K562 (cell line): ENCODE results near the gene CEBPE. TPM values are rescaled to one million over a fixed set of nuclear protein-coding genes. Genes with fewer than 3 reads are reported as not detected.

Experiments used
- ATAC-seq: fragments of 200-7000 bp; cut with Tn5 transposase; 3 replicates; pipeline ENCODE4 v1.9.1; 2020; ENCODE audit warnings: moderate library complexity
- BruUV-seq: library from RNA; stranded (reverse); fragments of 400-500 nt; replicated peaks from 2 replicates; lab custom pipeline; 2021; lab: Mats Ljungman, UMichigan
- CTCF ChIA-PET: fragments of 300-600 bp; formaldehyde crosslinking; extraction: SDS; loops from one replicate; lab custom pipeline; 2021; ENCODE audit warnings: low intra/inter-chr PET ratio; lab: Yijun Ruan, JAX
- POLR2A ChIA-PET: fragments of 300-600, 350-650 bp; sonication (Branson Sonifier 250); formaldehyde crosslinking; extraction: SDS; loops from one replicate; lab custom pipeline; 2021; ENCODE audit warnings: antibody characterized with exemption, inconsistent platforms; lab: Yijun Ruan, JAX
- DNase-seq, 4 experiments: peaks; one replicate each; pipeline versions ENCODE4 v3.0.0 to v3.0.0-alpha.2; 2011 to 2018; ENCODE audit warnings: low spot score in 3 of 4, mixed read lengths in 3 of 4; ENCODE audit errors: extremely low read depth in 1 of 4
- FAIRE-seq: peaks from 2 replicates; lab custom pipeline; 2011; peaks lifted over from hg19 to GRCh38; lab: Jason Lieb, UNC
- H2AFZ ChIP-seq: 2 replicates; pipeline ENCODE4 v1.6.0; 2011; ENCODE audit warnings: low read depth, low read length, control low read depth, inconsistent platforms
- H3K27ac ChIP-seq: fragments of 200-600 bp; 3 replicates; pipeline ENCODE4 v1.8.0; 2011; ENCODE audit warnings: low read depth, mild to moderate bottlenecking, control low read depth, inconsistent platforms, low read length, moderate library complexity, mixed read lengths; ENCODE audit errors: extremely low read depth
- H3K27me3 ChIP-seq, 2 experiments: fragments of 300-600 bp in 1 of 2; 2 replicates in 1 of 2; 3 replicates in 1 of 2; pipeline versions ENCODE4 v1.6.0 to v1.8.0; 2011; ENCODE audit warnings: inconsistent platforms in 2 of 2, low read length in 2 of 2, mild to moderate bottlenecking in 1 of 2, mixed read lengths in 1 of 2, moderate library complexity in 1 of 2; ENCODE audit not compliant: control insufficient read depth in 2 of 2, insufficient read depth in 2 of 2
- H3K36me3 ChIP-seq: fragments of 300-600 bp; 3 replicates; pipeline ENCODE4 v1.8.0; 2011; ENCODE audit warnings: mild to moderate bottlenecking, low read length, inconsistent platforms; ENCODE audit not compliant: control insufficient read depth, insufficient read depth
- H3K4me1 ChIP-seq, 2 experiments: fragments of 200-600 bp in 1 of 2; replicated peaks in 1 of 2; 2 replicates in 1 of 2; 3 replicates in 1 of 2; pipeline versions ENCODE4 v1.5.1 to v1.8.0; 2011; ENCODE audit warnings: inconsistent platforms in 2 of 2, low read length in 2 of 2, mild to moderate bottlenecking in 1 of 2, mixed read lengths in 1 of 2, moderate library complexity in 1 of 2; ENCODE audit not compliant: control insufficient read depth in 2 of 2, insufficient read depth in 2 of 2
- H3K4me2 ChIP-seq: 2 replicates; pipeline ENCODE4 v1.6.1; 2011; ENCODE audit warnings: low read length, control low read depth, inconsistent platforms, mixed read lengths; ENCODE audit not compliant: insufficient read depth
- H3K4me3 ChIP-seq: fragments of 200-600 bp; sonication (generic), shearing (Covaris generic); 2 replicates; pipeline ENCODE4 v1.5.1; 2016; ENCODE audit warnings: control low read depth, inconsistent platforms
- H3K79me2 ChIP-seq: fragments of 200-600 bp; 3 replicates; pipeline ENCODE4 v1.8.0; 2011; ENCODE audit warnings: low read length, inconsistent platforms; ENCODE audit not compliant: control insufficient read depth, insufficient read depth
- H3K9ac ChIP-seq, 2 experiments: 2 replicates each; pipeline versions ENCODE4 v1.6.0 to v1.6.1; 2011; ENCODE audit warnings: low read depth in 2 of 2, low read length in 2 of 2, control low read depth in 1 of 2, inconsistent platforms in 1 of 2, mild to moderate bottlenecking in 1 of 2, mixed read lengths in 1 of 2; ENCODE audit not compliant: insufficient read depth in 1 of 2
- H3K9me1 ChIP-seq: one replicate; pipeline ENCODE4 v1.6.0; 2011; ENCODE audit warnings: inconsistent platforms, mild to moderate bottlenecking, low read length, moderate library complexity; ENCODE audit not compliant: control insufficient read depth, insufficient read depth
- H3K9me3 ChIP-seq: replicated peaks from 2 replicates; pipeline ENCODE4 v1.5.1; 2011; ENCODE audit warnings: low read depth, low read length, inconsistent platforms; ENCODE audit not compliant: control insufficient read depth, insufficient read depth
- H4K20me1 ChIP-seq: replicated peaks from 2 replicates; pipeline ENCODE4 v1.6.1; 2011; ENCODE audit warnings: low read length, inconsistent platforms, mixed read lengths; ENCODE audit not compliant: control insufficient read depth, insufficient read depth
- ARHGAP35 ChIP-seq: fragments of 450-650 bp; IDR thresholded peaks from 2 replicates; pipeline ENCODE4 v1.6.1; 2018; ENCODE audit not compliant: partially characterized antibody
- E2F3 ChIP-seq: fragments of 250-450 bp; sonication (Bioruptor Pico); IDR thresholded peaks from 2 replicates; pipeline ENCODE4 v1.4.0; 2020; ENCODE audit warnings: mild to moderate bottlenecking
- EGR1 ChIP-seq: fragments of 450-650 bp; conservative IDR thresholded peaks from 2 replicates; pipeline ENCODE4 v1.6.1; 2017; ENCODE audit warnings: mild to moderate bottlenecking
- EHMT2 ChIP-seq: fragments of 450-650 bp; IDR thresholded peaks from 2 replicates; pipeline ENCODE4 v1.6.1; 2018; ENCODE audit warnings: antibody characterized with exemption
- ELF4 ChIP-seq: fragments of 450-650 bp; formaldehyde crosslinking; IDR thresholded peaks from 2 replicates; pipeline ENCODE4 v1.4.0; 2022; ENCODE audit warnings: missing genetic modification characterization
- FOXP4 ChIP-seq: sonication (generic); formaldehyde crosslinking; IDR thresholded peaks from 2 replicates; pipeline ENCODE4 v1.8.0; 2022; ENCODE audit warnings: mild to moderate bottlenecking, missing genetic modification reagents, borderline replicate concordance
- HMG20A ChIP-seq: fragments of 450-650 bp; formaldehyde crosslinking; conservative IDR thresholded peaks from 2 replicates; pipeline ENCODE4 v1.4.0; 2020; ENCODE audit warnings: mild to moderate bottlenecking, mixed read lengths
- HMGN3 ChIP-seq: IDR thresholded peaks from 2 replicates; pipeline ENCODE4 v1.6.1; 2011; ENCODE audit warnings: borderline replicate concordance, low read depth, mild to moderate bottlenecking, mixed read lengths, low read length; ENCODE audit not compliant: insufficient read length; ENCODE audit errors: extremely low read depth
- KDM1A ChIP-seq, 2 experiments: fragments of 450-650 bp; IDR thresholded peaks; 2 replicates each; pipeline ENCODE4 v1.6.1; 2016; ENCODE audit warnings: mild to moderate bottlenecking in 2 of 2
- MTA3 ChIP-seq: fragments of 450-650 bp; formaldehyde crosslinking; IDR thresholded peaks from 2 replicates; pipeline ENCODE4 v1.6.1; 2017; ENCODE audit warnings: mild to moderate bottlenecking, borderline replicate concordance
- PBX2 ChIP-seq, 2 experiments: IDR thresholded peaks in 1 of 2; conservative IDR thresholded peaks in 1 of 2; 2 replicates each; pipeline ENCODE4 v1.6.1; 2016; ENCODE audit warnings: low read depth in 2 of 2, mild to moderate bottlenecking in 1 of 2, missing compliant biosample characterization in 1 of 2, missing genetic modification characterization in 1 of 2, moderate library complexity in 1 of 2
- RBM22 ChIP-seq: fragments of 200-400 bp; formaldehyde crosslinking; IDR thresholded peaks from 2 replicates; pipeline ENCODE4 v1.6.1; 2018; ENCODE audit warnings: low read length, low read depth; ENCODE audit not compliant: poor library complexity, severe bottlenecking
- RCOR1 ChIP-seq, 2 experiments: IDR thresholded peaks; 2 replicates each; pipeline ENCODE4 v1.6.1; 2012; ENCODE audit warnings: low read depth in 2 of 2, low read length in 2 of 2, borderline replicate concordance in 1 of 2, improper control_type of control experiment in 1 of 2
- SMARCC2 ChIP-seq: fragments of 450-650 bp; IDR thresholded peaks from 2 replicates; pipeline ENCODE4 v1.6.1; 2017; ENCODE audit warnings: antibody characterized with exemption, moderate library complexity, mild to moderate bottlenecking, low read depth
- TAF1 ChIP-seq: IDR thresholded peaks from 2 replicates; pipeline ENCODE4 v1.6.1; 2011; ENCODE audit warnings: mild to moderate bottlenecking, low read length, moderate library complexity; ENCODE audit not compliant: insufficient read depth, control insufficient read depth, severe bottlenecking; ENCODE audit errors: extremely low read depth
- ZBTB7A ChIP-seq: IDR thresholded peaks from 2 replicates; pipeline ENCODE4 v1.6.1; 2011; ENCODE audit warnings: low read depth, mild to moderate bottlenecking, low read length, moderate library complexity, borderline replicate concordance; ENCODE audit not compliant: control insufficient read depth
- ZNF282 ChIP-seq: sonication (generic); formaldehyde crosslinking; IDR thresholded peaks from 2 replicates; pipeline ENCODE4 v1.8.1; 2023; ENCODE audit warnings: missing genetic modification reagents
- ZNF347 ChIP-seq: fragments of 450-650 bp; formaldehyde crosslinking; IDR thresholded peaks from 2 replicates; pipeline ENCODE4 v1.4.0; 2020; ENCODE audit warnings: low read depth, mild to moderate bottlenecking, moderate library complexity
- WGBS: fragments of 100-300 bp; shearing (Covaris generic); methylation state at CpG from one replicate; pipeline ENCODE4 v1.1.6; 2016; ENCODE audit warnings: low coverage, mixed read lengths; ENCODE audit not compliant: insufficient coverage; ENCODE audit errors: missing lambda C conversion rate; 5-methylcytosine and 5-hydroxymethylcytosine counted together
- in situ Hi-C: fragments of 300-500 bp; cut with MboI; formaldehyde crosslinking; loops from 4 replicates; pipeline ENCODE4 v1.15.0; 2018; ENCODE audit warnings: inconsistent platforms, mixed read lengths
- intact Hi-C: fragments of 100-400 bp; cut with micrococcal nuclease; formaldehyde crosslinking; loops from 2 replicates; pipeline ENCODE4 v1.14.2; 2022
- polyA plus RNA-seq, 8 experiments: library from polyadenylated mRNA; depleted of rRNA in 4 of 8; stranded (reverse) in 5 of 8; unstranded in 3 of 8; fragments of >200 nt; fragmentation: Nextera tagmentation in 2 of 8; fragmentation: Illumina TruSeq in 1 of 8; extraction: Ambion mirVana in 2 of 8; extraction: Trizol in 1 of 8; gene quantifications; 2 replicates each; pipeline versions ENCODE4 v1.2.1 to v1.2.3, GENCODE V29; 2011 to 2014; ENCODE audit warnings: inconsistent platforms in 1 of 8, missing spikeins in 1 of 8
- total RNA-seq, 7 experiments: library from RNA; depleted of rRNA in 6 of 7; stranded (reverse); fragments of >200 nt in 6 of 7; fragmentation: Illumina TruSeq in 2 of 7; extraction: Trizol in 2 of 7; gene quantifications; 2 replicates each; pipeline versions ENCODE4 v1.2.1 to v1.2.3, GENCODE V29; 2011 to 2021; ENCODE audit warnings: low replicate concordance in 1 of 7

Gene CEBPE
- total and polyA plus RNA-seq, 9 of the 15 experiments (the other 6 are each of a cell fraction or from before 2014, with no cell fraction given), result 0.09 to 0.15 (median 0.13) TPM; not detected in 6

GRCh38 chr14:23146980-23147379 is 27.9 kb upstream of the CEBPE start:
- no peaks in the 10 kb centered on the region for H3K9me3 ChIP-seq
- no peaks in the 10 kb centered on the region; the same call in 2 of the 3 replicates for H3K36me3 ChIP-seq
- 66% methylated on average over 4 of the region's 4 CpGs for WGBS
- H3K4me1 ChIP-seq, result peaks cover 36 to 50% of the 10 kb centered on the region in 2 experiments; a peak in 4 of 5 replicates
- in situ Hi-C loops, result no loop called here
- no TSS peak for BruUV-seq
- no peak for ATAC-seq
- H3K9me1 ChIP-seq, result no peaks in the 10 kb centered on the region
- H3K4me3 ChIP-seq, result no peak overlapping the region
- ChIA-PET CTCF (no interaction called here), POLR2A (interaction anchor here (0.6 to 1.4 kb wide), 6 partner anchors 9 to 1685 kb away, joined by 3 to 6 read pairs (median 4); no protein-coding TSS in a partner anchor)
- FAIRE-seq, result no peak
- no peaks in the 10 kb centered on the region for H3K79me2 ChIP-seq
- DNase-seq, result no peak
- no peak overlapping the region for H2AFZ ChIP-seq
- H3K4me2 ChIP-seq, result peak overlapping the region; percentile 56
- H3K9ac ChIP-seq, result no peak overlapping the region
- intact Hi-C loops, result loop anchor here (2.0 kb wide), 1 partner anchor 26 kb away; no protein-coding TSS in a partner anchor
- H3K27me3 ChIP-seq, result no peaks in the 10 kb centered on the region
- no peaks in the 10 kb centered on the region for H4K20me1 ChIP-seq
- peak overlapping the region; percentile 56; the same call in 1 of the 3 replicates for H3K27ac ChIP-seq
- TF ChIP-seq KDM1A (IDR thresholded peaks at IDR 0.05), result peak in 1 of 2 experiments; percentile 7
- peak; percentile 70 for TF ChIP-seq EHMT2
- TF ChIP-seq MTA3, result no peak
- no peak for TF ChIP-seq SMARCC2
- TF ChIP-seq ZBTB7A, result 0 out of 2 replicates have a peak, but pooled peaks have one; percentile 9
- no peak for TF ChIP-seq FOXP4 (CRISPR knock-in tag)
- no peak for TF ChIP-seq ZNF282
- peak in 1 of 2 experiments; percentile 50; a peak in 1 of 4 replicates for TF ChIP-seq RCOR1 (IDR thresholded peaks at IDR 0.05; ENCODE audit: borderline replicate concordance in 1 of 2, low read depth in 2 of 2, low read length in 2 of 2)
- peak; percentile 7 for TF ChIP-seq TAF1
- no peak for TF ChIP-seq E2F3
- no peak for TF ChIP-seq PBX2 (CRISPR knock-in tag; IDR thresholded peaks at IDR 0.05; ENCODE audit: low read depth)
- TF ChIP-seq PBX2 (tag; conservative IDR thresholded peaks at IDR 0.05; ENCODE audit: low read depth), result 0 out of 2 replicates have a peak, but pooled peaks have one; percentile 6
- TF ChIP-seq HMGN3, result no peak
- TF ChIP-seq ZNF347 (CRISPR knock-in tag), result no peak
- TF ChIP-seq EGR1, result peak; percentile 59; the same call in 1 of the 2 replicates
- TF ChIP-seq ELF4 (CRISPR knock-in tag), result 0 out of 2 replicates have a peak, but pooled peaks have one; percentile 22
- no peak for TF ChIP-seq RBM22
- peak; percentile 29 for TF ChIP-seq ARHGAP35
- no peak for TF ChIP-seq HMG20A (CRISPR knock-in tag)
